GM13976 (cell line): Measurements from ENCODE around the gene MSI2.

Source experiments
- DNase-seq: peaks from one replicate; pipeline ENCODE4 v3.0.0; 2012; ENCODE audit warnings: low spot score
- CTCF ChIP-seq: IDR thresholded peaks from 2 replicates; pipeline ENCODE4 v1.5.1; 2012; ENCODE audit warnings: borderline replicate concordance, mild to moderate bottlenecking; ENCODE audit not compliant: insufficient read depth; ENCODE audit errors: extremely low read depth, missing control alignments, control extremely low read depth
- in situ Hi-C: fragments of 300-500 bp; cut with MboI; formaldehyde crosslinking; loops from one replicate; pipeline ENCODE4 v1.12.0; 2022; ENCODE audit warnings: low sequenced_read_pairs, mixed read lengths, inconsistent platforms; ENCODE audit not compliant: unreplicated experiment

MSI2 gene

GRCh38 chr17:57259306-57259705, 3.0 kb downstream of the MSI2 start:
- no peak for TF ChIP-seq CTCF
- no peak for DNase-seq
- in situ Hi-C loops, result no loop called here

GRCh38 chr17:57259817-57260216, 3.5 kb downstream of the MSI2 start:
- DNase-seq, result no peak
- TF ChIP-seq CTCF, result no peak
- in situ Hi-C loops, result no loop called here

- in situ Hi-C loops, result no loop called here
- no peak for TF ChIP-seq CTCF
- no peak for DNase-seq
Measured at GRCh38 chr17:57260325-57261083, 4.2 kb downstream of the MSI2 start.

- DNase-seq, result no peak
- in situ Hi-C loops, result no loop called here
- no peak for TF ChIP-seq CTCF
Measured at GRCh38 chr17:57261084-57261461, 4.8 kb downstream of the MSI2 start.

- in situ Hi-C loops, result no loop called here
- DNase-seq, result no peak
- TF ChIP-seq CTCF, result no peak
Measured at GRCh38 chr17:57262557-57262956, 6.2 kb downstream of the MSI2 start.

GRCh38 chr17:57264250-57264649, 7.9 kb downstream of the MSI2 start:
- in situ Hi-C loops, result no loop called here
- no peak for TF ChIP-seq CTCF

More at GRCh38 chr17:57264250-57264649, 7.9 kb downstream of the MSI2 start:
- no peak for DNase-seq
